HG03558 (cell line): ENCODE measurements around the gene SENP8.
A peak's percentile ranks its signal among the peaks of the same experiment; 100 is the strongest.

Experiments
- ATAC-seq: cut with Tn5 transposase; IDR thresholded peaks from one replicate; pipeline ENCODE4 v1.9.1; 2021; ENCODE audit warnings: moderate number of reproducible peaks; ENCODE audit not compliant: unreplicated experiment; ENCODE audit errors: extremely low read depth

Gene SENP8

DNA sequence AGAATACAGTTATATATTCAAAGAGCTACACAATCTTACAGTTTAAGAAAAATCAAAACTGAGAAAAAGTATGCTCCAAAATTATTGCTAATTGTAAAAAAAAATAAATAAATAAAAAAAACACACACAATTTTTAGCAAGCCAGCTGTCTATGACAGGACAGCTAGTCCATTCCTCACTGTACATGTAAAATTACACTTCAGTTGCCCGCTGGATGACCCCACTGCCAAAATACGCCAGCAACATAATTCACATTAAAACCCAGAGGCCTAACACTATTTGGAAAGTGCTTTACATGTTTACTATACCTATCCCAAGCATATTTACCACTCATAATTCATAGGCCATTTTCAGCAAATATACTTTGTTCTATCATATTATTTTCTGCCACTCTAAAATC lies 6.1 kb upstream of the SENP8 start:
- ATAC-seq, result no peak

DNA sequence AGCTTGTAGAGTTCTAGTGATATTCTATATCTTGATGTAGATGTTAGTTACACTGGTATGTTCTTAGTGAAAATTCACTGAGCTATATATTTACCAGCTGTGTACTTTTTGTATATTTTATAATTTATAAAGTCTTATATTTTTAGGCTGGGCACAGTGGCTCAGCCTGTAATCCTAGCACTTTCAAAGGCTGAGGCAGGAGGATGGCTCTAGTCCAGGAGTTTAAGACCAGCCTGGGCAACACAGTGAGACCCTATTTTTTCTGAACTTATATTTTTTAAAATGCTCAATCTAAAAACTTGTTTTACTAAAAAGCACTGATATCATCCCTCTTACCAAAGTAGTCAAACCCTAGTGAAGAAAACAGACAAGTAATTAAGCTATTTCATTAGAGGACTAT lies 5.4 kb upstream of the SENP8 start:
- no peak for ATAC-seq

DNA sequence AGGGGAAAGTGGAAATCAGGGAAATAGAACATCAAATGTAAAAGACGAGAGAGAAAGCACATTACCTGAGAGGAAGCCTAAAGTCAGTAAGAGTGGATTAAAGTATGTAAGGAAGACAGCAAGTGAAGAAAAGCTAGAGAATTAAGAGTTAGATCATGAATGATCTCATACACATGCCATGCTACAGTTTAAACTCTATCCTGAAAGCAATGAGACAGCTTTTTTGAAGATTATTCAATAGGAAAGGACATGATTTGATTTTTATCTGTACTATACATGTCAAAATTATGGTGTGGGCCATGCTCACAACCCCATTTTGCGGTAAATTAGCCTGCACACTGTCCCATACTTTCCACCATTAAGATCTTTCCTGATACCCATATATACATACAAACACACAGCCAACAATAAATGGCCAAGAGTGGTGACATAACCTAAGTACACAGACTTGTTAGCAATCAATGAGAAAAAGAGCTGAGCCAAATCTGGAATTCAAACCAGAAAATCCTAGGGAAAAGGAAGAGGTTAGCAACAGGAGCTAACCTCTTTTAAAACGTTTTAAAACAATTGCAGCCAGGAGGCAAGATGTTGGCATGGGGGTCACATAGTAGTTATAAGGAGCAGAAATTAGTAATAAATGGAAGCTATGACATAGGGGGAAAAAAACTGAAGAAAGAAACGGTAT lies 4.7 kb upstream of the SENP8 start:
- no peak for ATAC-seq

DNA sequence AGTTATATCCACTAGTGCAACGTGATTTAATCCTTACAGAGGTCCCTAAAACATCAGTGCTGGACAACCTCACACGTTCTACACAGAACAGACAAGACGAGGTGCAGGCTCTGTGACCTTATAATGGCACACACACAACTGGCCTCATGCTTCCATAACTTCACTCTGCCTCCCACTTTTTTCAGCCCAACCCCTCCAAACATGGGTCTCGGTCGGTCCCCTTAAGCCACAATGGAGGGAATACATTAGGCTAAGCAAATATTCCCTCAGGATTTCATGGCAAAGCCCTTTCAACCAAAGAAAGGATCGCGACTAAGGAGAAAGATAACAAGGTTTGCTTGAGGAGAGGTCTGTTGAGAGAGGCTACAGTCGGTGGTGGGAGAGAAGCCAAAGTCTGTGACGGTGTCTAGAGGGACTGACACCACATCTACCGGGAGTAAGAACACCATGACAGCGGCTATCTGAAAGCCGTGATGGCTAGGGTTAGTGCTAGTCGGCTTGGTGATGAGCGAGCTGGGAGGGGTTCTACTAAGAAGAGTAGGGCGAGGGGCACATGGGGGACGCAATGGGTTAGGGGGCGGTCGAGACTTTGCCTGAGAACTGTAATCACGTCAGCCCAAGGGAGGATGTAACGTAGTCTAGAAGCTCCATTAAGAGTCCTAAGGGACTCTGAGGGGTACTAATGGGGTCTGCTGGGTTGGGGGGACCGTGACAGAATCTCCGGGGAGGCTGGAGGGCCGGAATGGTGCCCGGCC lies 1.3 kb upstream of the SENP8 start:
- no peak for ATAC-seq

DNA sequence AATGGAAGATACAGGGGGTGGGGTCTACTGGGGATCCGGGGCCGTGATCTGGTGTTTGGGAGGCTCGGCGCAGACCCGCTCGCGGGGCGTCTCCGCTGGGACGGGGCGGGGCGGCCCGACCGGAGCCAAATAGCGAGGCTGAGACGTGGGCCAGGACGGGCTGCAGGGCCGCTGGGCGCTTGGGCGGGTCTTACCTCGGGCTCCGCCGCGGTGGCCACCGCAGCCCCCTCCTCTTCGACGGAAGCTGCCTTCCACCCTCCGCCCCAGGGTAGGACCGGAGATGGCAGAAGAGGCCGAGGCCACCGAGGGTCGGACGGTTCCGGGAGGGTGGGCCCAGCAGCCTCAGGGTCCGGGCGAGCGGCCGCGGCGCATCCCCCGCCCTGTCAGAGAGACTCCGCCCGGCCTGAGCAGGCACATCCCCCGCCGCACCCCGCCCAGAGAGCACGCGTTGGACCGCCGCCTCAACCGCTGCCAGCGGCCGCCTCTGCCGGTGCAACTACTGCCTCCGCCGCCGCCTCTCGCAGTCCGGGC lies 652 bp upstream of the SENP8 start:
- peak; percentile 27 for ATAC-seq

DNA sequence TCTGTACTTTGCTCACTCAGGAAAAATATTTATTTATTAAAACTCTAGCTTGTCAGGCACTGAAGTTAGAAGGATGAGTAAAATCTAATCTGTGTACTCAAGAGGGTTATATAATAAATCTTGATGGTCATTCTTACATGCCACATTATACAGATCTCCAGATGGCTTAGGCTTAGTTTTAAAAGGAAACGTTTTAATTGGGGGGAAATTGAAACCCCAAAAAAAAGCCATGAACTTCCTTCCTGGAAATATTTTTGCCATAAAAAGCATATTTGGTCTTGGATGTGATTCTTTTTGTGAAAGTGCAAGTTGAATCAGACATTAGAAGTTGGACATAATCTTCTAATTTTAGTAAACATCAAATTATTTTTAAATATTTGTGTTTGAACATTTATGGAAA lies 6.0 kb downstream of the SENP8 start:
- ATAC-seq, result no peak

DNA sequence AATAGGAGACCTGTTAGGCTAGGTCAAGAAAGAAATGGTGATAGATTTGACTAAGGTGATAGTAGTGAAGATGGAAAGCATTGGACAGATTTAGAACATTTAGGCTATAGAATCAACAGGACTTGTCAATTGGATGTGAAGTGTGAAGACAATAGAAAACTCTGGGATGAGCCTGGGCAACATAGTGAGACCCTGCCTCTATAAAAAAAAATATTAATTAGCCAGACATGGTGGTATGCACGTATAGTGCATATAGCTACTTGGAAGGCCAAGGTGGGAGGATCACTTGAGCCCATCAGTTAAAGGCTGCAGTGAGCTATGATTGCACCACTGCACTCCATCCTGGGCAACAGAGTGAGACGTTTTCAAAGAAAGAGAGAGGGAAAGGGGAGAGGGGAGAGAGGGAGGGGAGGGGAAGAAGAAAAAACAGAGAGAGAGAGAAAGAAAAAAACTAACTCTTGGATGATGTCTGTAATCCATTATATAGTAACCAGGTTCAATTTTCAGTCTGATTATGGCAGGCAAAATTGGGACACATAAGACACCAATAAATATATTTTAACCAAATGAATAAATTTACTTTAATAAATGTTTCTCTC lies 9.6 kb downstream of the SENP8 start:
- ATAC-seq, result no peak

DNA sequence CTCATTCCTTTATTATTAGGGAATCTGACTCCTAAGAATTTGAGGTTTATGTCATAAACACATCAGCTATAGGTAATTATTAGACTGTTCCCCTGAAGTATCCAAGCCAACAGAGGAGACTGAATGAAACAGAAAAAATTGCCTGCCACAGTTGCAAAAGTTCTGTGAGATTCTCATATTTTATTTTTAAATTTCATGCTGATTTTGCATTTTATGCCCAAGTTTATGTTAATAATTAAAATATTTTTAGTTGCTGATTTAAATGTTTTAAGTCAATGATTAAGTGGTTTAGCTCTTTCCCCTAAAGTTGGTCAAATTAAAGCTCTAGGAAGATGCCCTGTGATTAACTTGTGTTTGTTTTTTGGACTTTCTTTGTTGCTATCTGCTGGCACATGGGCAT lies 10.2 kb downstream of the SENP8 start:
- no peak for ATAC-seq

DNA sequence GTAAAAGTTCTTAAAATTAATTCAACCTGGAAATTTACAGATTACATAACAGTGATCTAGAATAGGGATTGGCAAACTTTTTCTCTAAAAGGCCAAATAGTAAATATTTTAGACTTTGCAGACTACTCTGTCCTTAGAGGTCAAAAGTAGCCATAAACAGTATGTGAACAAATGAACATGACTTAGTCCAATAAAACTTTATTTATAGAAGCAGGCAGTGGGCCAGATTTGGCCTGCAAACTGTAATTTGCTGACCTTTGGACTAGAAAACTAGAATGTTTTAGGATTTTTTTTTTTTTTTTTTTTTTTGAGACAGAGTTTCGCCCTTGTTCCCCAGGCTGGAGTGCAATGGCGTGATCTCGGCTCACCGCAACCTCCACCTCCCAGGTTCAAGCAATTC lies 12.1 kb downstream of the SENP8 start:
- no peak for ATAC-seq

DNA sequence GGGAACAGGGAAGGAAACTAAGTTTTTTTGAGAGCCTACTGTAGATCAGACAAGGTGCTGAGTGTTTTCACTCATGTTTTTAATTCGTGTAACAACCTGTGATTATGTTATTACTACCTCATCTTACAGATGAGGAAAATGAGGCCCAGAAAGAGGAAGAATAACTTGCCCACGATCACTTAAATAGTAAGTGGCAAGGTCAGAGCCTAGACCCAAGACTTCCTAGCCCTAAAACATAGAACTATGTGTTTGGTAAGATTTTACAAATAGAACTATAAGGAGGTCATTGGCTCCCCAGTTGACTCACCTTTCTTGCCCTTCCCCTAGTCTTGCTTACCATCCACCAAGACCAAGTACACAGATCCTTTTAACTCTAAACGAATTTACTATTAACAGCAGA lies 13.7 kb downstream of the SENP8 start:
- no peak for ATAC-seq

DNA sequence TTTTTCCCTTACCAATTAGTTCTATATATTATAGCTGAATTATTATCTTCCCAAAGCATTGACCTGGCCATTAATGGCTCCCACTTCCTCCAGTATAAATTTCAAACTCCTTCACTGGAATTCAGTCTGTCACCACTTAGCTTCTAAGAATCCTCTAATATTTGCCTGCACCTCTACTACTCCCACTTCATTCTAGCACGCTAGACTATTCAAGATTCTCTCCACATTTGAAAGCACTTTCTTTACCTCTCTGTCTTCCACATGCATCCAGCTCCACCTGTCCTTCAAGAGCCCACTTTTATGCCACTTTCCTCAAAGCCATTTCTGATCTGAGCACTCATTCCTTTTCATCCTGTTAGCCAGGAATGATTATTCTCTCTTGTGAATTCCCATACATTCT lies 15.0 kb downstream of the SENP8 start:
- no peak for ATAC-seq

DNA sequence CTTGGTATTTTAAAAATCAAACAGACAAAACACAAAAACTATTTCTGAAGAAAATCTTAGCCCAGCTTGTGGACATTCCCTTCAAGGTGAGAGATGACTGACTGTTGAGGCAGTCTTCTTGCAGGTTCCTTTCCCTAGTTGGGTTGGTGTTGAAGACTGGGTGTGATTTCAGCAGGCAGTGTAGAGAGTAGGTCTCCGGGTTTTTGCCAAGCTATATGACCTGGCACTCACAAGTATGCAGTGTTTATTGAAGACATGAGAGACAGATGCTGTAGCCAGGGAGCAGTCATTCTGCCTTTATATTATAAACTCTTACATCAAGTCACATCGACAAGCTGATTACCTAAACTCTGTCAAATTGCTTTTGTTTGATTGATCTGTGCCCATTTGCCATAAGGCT lies 17.5 kb downstream of the SENP8 start:
- no peak for ATAC-seq

DNA sequence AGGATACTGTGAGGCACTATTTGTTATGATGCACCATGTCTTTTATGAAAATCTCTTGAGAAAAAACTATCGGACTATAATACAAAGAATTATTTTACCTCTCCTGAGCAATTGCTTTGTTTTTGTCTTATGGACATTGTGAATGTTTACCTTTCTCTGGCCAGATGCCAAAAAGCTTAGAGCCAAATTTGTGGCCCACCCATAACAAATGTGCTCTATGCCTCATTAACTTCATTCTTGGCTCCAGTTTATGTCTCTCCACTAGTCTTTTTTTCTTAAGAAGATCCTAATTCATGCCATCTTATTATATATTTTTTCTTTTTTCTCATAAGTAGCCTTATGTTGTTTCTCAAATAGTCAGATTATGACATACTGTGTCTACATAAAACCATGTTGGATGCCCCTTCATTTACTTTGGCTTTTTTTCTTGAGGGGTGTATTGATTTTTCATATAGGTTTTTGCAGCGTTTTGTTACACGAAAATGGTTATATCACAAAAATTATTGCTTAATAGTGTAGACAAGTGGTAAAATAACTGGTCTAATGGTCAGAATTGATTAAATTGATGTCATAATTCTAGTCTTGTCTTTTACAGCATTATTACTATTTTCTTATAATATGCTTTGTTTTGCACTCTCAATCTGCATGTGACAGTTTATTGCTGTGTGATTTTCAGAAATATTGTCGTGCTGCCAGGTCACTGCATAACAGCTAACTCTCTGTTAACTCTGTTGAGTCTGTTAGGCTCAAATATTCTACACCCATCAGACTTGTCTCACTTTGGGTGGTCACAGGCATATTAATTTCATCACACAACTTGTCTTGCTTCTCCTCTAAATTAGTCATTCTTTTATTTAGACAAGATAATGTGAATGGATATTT lies 18.2 kb downstream of the SENP8 start:
- ATAC-seq, result no peak

DNA sequence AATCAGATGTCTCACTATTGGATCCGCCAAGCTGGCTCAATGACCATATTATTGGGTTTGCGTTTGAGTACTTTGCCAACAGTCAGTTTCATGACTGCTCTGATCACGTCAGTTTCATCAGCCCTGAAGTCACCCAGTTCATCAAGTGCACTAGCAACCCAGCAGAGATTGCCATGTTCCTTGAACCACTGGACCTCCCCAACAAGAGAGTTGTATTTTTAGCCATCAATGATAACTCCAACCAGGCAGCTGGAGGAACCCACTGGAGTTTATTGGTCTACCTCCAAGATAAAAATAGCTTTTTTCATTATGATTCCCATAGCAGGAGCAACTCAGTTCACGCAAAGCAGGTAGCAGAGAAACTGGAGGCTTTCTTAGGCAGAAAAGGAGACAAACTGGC lies 21.5 kb downstream of the SENP8 start:
- ATAC-seq, result no peak

DNA sequence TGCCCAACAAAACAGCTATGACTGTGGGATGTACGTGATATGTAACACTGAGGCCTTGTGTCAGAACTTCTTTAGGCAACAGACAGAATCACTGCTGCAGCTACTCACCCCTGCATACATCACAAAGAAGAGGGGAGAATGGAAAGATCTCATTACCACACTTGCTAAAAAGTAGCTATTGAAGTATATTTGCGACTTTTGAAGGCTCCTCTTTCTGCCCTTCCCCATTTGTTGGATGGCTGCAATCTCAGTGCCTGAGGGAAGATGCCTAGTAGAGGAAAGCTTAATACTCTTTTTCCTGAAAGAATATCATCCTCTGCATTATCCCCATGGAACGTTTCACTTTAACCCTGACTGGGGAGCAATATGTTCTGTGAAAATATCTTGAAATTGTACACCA lies 21.9 kb downstream of the SENP8 start:
- no peak for ATAC-seq

DNA sequence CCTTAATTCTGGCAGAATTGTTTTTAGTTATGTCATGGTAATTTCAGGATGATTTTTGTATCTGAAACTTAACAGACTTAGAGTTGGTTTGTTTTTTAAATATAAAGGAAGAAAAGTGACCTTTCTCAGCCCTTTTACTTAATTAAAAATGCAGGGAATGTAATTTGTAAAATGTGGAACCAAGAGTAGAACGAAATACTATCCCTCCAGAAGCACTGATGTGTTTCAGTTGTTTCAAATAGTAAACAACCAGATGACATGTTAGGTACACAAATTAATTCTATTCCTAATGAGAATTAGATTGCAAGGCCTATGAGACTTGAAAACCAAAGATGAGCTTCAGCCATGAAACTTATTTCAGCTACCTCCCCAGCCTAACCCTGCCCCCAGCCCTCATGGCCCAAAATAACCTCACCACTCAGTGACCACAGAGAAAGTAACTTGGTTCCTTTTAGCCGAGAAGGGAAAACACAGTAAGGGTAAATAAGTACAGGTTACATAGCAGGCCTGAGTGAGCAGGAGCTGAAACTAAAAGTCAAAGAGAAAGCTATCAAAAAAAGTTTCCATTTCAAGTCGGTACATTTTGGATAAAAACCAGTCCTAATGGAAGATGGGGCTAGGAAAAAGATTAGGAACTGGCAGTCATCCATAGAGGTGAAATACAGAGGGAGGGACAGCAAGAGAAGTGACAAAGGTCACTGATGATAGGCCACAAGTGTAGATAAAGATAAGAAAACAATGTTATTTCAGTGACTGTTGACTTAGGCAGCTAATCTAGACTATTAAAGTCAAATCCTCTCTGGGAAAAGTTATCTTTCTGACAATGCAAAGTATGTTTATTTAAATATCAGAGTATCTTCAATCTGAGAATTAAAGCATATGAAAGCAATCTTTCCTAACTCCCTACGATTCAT lies 23.2 kb downstream of the SENP8 start:
- peak; percentile 97 for ATAC-seq

DNA sequence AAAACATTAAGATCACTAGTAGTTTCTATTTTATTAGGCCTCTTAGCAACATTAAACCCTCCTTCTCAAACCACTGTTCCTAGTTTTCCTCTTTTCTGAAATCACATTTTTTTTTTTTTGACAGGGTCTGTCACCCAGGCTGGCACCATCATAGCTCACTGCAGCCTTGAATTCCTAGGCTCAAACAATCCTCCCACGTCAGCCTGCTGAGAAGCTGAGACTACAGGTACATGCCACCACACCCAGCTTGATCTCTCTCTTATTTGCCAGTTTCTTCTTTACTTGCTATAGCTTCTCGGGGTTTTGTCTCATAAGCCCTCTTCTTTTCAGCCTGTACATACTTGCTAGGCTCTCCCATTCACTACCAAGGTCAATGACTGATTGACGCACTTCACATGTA lies 28.0 kb downstream of the SENP8 start:
- no peak for ATAC-seq

DNA sequence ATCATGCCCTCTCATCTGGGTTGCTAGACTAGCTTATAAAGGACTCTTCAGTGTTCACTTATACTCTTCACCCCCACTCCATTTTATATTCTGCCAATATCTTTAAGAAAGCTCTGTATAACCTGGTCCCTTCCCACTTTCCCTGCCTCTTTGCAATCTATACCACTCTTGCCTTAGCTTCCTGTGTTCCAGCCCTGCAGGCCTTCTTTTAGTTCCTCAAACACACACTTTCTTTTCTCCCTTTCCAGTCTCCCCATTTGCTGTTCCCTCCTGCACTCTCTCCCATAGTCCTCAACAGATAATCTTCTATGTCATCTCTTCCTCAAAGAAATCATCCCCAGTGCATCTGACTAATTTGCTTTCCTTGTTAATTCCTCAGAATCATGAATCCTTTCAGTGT lies 28.7 kb downstream of the SENP8 start:
- no peak for ATAC-seq

DNA sequence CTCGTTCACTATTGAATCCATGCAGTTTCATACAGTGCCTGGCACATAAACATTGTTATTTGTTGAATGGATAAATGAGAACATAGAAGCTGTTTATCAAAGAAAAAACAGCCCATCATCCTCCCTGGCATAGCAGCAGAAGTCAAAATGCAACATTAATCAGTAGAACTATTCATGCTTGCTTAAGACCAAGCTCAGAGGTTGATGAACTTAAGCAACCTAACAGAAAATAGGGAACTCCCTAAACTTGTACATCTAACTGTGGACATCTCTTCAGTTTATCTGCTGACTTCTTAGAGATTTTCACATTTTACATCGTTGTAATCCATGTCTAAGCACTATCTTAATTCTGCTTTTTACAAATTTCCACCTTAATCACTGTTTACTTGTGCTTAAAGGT lies 29.2 kb downstream of the SENP8 start:
- no peak for ATAC-seq
